NB4 (cell line): ENCODE data around the gene COX10.

ENCODE experiments used
- TF ChIP-seq, protein P1 (sequence below): IDR thresholded peaks from one replicate; pipeline ENCODE4 v1.5.1; 2012; ENCODE audit warnings: low read depth, low read length
- TF ChIP-seq, protein P2 (sequence below): IDR thresholded peaks from 2 replicates; pipeline ENCODE4 v1.6.1; 2011; ENCODE audit warnings: low read depth, low read length

DNA sequence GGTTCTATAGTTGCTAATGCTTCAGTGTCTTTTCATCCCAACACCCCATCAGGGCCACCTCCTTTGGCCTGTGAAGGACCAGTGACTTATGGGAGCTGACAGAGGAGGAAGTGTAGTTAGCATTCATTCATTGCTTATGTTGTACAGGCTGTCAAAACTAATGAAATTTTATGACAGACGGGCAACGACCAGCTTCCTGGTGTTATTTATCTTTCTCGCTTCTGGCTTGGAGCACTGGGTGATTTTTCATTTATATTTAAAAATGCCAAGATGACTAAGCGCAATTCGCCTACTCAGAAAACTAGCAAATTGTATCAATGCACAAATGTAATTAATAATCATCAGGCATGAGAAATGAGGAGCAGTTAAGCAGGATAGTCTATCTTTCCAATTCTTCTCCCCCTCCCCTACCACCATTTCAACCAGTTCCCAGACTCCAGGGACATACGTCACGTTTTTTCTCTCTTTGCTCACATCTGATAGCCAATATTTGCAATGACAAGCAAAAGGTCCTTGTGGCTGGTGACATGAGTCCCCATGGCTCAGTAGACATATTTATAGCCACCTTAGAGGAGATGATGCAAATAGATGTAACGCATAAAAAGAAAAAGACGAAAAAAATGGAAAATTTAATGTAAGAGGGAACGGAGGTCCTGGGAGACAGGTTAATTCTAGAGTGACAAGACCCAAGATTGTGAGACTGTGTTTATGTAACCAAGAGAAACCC is 156.1 kb downstream of the COX10 start:
- TF ChIP-seq, protein P1, sequence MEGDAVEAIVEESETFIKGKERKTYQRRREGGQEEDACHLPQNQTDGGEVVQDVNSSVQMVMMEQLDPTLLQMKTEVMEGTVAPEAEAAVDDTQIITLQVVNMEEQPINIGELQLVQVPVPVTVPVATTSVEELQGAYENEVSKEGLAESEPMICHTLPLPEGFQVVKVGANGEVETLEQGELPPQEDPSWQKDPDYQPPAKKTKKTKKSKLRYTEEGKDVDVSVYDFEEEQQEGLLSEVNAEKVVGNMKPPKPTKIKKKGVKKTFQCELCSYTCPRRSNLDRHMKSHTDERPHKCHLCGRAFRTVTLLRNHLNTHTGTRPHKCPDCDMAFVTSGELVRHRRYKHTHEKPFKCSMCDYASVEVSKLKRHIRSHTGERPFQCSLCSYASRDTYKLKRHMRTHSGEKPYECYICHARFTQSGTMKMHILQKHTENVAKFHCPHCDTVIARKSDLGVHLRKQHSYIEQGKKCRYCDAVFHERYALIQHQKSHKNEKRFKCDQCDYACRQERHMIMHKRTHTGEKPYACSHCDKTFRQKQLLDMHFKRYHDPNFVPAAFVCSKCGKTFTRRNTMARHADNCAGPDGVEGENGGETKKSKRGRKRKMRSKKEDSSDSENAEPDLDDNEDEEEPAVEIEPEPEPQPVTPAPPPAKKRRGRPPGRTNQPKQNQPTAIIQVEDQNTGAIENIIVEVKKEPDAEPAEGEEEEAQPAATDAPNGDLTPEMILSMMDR: no peak
- TF ChIP-seq, protein P2, sequence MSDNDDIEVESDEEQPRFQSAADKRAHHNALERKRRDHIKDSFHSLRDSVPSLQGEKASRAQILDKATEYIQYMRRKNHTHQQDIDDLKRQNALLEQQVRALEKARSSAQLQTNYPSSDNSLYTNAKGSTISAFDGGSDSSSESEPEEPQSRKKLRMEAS: no peak
